Memory B cell (primary cell): ENCODE measurements around the gene GH1.
A peak's percentile ranks its signal among the peaks of the same experiment; 100 is the strongest.
"Not testable (repeated sequence)": the region's sequence is repeated elsewhere in the genome, so short reads cannot be mapped to it uniquely, and the experiment has no call there.

Experiments
- ATAC-seq: fragments of 150-1000 bp; cut with Tn5 transposase; 2 replicates; pipeline ENCODE4 v1.10.0; 2021; ENCODE audit warnings: low read depth, mild to moderate bottlenecking, moderate library complexity
- DNase-seq, 2 donors: peaks; one replicate each; pipeline ENCODE4 v3.0.0; 2022; ENCODE audit warnings: low spot score in 2 of 2
- H3K27ac Mint-ChIP-seq: one replicate; pipeline ENCODE4 v1.8.0; 2022; ENCODE audit warnings: mild to moderate bottlenecking, moderate library complexity, mixed read lengths
- H3K27me3 Mint-ChIP-seq: one replicate; pipeline ENCODE4 v1.8.0; 2022; ENCODE audit warnings: mixed read lengths
- H3K36me3 Mint-ChIP-seq: one replicate; pipeline ENCODE4 v1.8.0; 2022; ENCODE audit warnings: mild to moderate bottlenecking, mixed read lengths
- H3K4me1 Mint-ChIP-seq: one replicate; pipeline ENCODE4 v1.8.0; 2022; ENCODE audit warnings: mixed read lengths
- H3K4me3 Mint-ChIP-seq: one replicate; pipeline ENCODE4 v1.8.0; 2022; ENCODE audit warnings: mild to moderate bottlenecking, moderate library complexity, mixed read lengths
- H3K9me3 Mint-ChIP-seq: one replicate; pipeline ENCODE4 v1.8.0; 2022; ENCODE audit warnings: mixed read lengths

Gene GH1

DNA sequence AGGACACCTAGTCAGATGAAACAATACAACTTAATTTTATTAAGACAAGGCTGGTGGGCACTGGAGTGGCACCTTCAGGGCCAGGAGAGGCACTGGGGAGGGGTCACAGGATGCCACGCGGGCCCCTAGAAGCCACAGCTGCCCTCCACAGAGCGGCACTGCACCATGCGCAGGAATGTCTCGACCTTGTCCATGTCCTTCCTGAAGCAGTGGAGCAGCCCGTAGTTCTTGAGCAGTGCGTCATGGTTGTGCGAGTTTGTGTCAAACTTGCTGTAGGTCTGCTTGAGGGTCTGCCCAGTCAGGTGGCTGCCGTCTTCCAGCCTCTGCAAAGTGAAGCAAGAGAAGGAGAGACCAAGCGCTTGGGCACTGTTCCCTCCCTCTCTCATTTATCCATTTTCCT is 9.1 kb downstream of the GH1 start:
- not testable (repeated sequence) for H3K4me3 Mint-ChIP-seq, H3K4me1 Mint-ChIP-seq, H3K9me3 Mint-ChIP-seq, ATAC-seq, H3K27ac Mint-ChIP-seq, H3K36me3 Mint-ChIP-seq, DNase-seq, H3K27me3 Mint-ChIP-seq

DNA sequence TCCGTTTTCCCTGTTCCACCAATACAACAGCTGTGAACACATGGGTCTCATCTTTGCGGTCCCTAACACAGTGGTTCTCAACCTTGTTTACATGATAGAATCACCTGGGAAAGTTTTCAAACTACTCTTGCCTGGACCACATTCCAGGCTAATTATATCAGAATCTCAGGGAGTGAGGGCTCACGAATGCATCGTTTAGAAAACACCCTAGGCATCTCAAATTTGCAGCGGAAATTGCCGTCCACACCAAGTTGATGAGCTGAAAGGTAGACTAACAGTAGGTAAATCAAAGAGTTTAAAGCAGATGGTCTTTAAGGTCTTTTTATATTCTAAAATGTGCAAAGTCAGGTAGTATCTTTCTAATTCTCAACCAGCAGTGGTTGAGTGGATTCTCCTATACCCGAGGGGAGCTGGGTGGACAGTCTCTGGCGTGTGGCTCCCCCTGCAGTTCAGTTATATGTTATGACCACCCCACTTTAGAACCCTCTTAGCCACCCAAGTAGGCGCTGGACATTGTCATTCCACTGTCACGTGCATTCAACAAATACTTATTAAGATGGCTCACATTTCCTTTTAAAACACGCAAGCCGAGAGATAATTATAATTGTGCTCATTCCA is 11.4 kb downstream of the GH1 start:
- not testable (repeated sequence) for DNase-seq, H3K4me3 Mint-ChIP-seq, H3K27ac Mint-ChIP-seq, H3K9me3 Mint-ChIP-seq, H3K27me3 Mint-ChIP-seq, H3K36me3 Mint-ChIP-seq, H3K4me1 Mint-ChIP-seq
- peak; percentile 37 for ATAC-seq

DNA sequence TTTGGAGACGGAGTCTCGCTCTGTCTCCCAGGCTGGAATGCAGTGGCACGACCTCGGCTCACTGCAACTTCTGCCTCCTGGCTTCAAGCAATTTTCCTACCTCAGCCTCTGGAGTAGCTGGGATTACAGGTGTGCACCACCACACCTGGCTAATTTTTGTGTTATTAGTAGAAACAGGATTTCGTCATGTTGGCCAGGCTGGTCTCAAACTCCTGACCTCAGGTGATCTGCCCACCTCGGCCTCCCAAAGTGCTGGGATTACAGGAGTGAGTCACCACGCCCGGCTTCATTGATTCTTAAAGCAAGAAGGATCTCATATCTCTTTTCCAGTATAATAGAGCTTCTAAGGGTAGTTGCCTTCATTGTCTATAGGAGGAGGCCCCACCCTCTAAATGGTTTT is 13.8 kb downstream of the GH1 start:
- not testable (repeated sequence) for DNase-seq, H3K27me3 Mint-ChIP-seq, H3K4me1 Mint-ChIP-seq, H3K4me3 Mint-ChIP-seq, H3K27ac Mint-ChIP-seq, H3K9me3 Mint-ChIP-seq, H3K36me3 Mint-ChIP-seq, ATAC-seq

DNA sequence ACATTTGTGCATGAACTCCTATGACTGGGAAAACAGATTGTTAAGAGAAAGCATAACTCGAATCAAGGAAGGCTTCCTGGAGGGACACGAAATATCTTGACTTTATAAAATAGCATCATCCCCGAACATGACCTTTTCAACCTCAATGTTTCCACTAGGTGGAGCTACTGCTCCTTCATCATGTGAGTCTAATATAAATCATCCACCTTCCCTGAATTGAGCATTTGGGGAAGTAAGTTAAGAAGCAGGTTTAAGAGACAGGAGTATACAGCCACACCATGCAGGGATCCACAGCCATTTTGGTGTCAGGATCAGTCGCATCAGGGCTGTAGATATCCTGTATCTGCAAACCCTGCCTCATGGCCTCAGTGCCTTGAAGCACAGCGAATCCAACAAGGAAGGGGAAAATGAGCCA is 14.8 kb downstream of the GH1 start:
- not testable (repeated sequence) for H3K4me3 Mint-ChIP-seq, H3K27ac Mint-ChIP-seq, H3K9me3 Mint-ChIP-seq, H3K27me3 Mint-ChIP-seq, H3K36me3 Mint-ChIP-seq, H3K4me1 Mint-ChIP-seq
- peak in 1 of 2 donors; percentile 67 for DNase-seq
- ATAC-seq: peak; percentile 95

DNA sequence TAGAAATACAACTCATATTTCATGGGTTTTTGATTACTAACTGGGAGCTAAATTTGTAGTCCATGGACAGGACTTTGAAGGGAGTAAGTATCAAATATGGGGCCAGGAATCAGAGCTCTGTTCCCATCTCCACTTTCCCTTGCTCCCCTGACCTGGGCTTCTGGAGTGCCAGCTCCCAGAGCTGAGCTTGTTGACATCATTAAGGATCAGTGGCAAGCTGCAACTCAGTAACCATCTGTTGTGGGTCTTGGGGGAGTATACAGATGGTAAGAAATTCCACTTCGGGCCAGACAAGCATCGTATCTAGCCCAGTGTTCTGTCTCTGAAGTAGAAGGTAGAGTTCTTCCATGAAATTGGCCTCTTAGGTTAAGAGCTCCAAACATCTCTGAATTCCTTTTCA is 16.7 kb downstream of the GH1 start:
- not testable (repeated sequence) for DNase-seq, H3K27me3 Mint-ChIP-seq, H3K9me3 Mint-ChIP-seq, H3K4me3 Mint-ChIP-seq, ATAC-seq, H3K27ac Mint-ChIP-seq, H3K36me3 Mint-ChIP-seq, H3K4me1 Mint-ChIP-seq

DNA sequence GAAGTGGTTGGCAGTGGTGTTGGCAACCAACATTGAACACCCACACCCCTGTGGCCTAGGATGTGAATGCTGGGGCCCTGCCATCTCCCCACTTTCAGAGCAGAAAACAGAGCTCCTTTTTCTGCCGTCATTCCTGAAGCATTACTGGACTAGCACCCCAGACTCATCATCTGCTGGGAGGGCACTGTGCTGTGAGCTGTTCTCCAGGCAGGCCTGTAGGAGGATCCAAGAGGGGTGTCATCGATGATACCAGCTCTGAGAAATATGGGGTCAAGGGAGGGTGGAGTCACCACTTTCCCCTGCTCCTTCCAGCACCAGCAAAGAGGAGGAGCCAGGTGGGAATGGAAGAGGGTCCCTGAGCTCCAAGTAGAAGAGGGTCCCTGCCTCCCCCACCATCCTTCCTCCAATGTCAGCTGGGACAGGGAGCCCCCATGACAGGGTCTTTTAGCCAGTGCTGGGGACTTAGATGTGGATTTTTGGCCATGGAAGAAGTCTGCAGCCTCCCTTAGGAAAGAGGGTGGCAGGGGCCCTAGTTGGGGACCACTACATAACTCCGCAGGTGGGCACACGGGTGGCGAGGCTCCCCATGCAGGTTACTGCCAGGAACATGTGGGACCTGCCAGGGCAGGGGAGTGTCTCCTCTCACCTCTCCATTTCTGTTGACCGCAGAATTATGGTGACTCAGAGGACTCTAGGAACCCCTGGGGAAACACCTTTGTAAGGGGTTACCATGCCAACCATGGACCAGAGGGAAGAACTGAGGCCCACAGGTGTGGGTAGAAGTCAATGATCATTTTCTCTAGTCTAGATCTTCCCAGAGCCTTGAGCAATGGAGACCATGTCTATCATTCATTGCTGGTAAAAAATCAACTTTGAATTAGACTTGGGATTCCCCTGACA is 19.5 kb downstream of the GH1 start:
- not testable (repeated sequence) for H3K9me3 Mint-ChIP-seq, H3K27ac Mint-ChIP-seq, H3K4me3 Mint-ChIP-seq, H3K27me3 Mint-ChIP-seq, DNase-seq, H3K36me3 Mint-ChIP-seq, H3K4me1 Mint-ChIP-seq
- ATAC-seq: peak; percentile 18

DNA sequence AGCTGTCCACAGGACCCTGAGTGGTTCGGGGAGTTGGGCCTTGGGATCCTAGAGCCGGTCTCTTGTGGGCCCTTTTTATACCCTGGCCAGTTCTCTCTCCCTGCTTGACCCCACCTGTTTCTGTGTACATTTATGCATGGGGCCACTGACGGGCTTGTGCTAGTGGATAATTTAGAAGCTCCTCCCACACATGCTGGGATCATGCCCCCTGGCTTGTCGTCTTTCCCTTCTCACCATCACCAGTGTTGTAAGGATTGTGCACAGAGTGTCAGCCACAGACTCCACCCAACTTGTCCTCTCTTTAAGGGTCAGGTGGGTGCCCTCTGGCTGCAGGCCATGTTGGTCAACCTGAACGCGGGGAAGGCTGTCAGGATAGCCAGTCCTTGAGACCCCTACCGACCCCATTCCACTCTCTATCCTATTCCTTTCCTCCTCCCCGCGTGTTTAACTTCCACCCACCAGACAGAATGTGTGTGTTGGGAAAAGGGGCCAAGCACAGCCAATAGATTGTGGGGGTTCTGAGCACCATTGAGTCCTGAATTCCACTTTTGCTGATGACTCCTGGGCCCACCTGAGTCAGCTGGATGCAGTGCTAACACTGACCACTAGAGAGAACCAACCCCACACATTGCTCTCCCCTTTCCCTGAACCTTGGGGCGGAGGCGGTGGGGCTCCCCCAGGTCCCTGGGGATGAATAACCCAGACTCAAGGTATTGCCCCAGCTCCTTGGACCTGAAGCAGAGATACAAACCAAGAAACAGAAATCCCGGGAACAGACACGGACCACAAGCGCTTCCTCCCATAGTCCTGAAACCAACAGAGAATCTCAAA is 21.9 kb downstream of the GH1 start, which contains the start of gene CSH1:
TSS of gene CSH1 (minus strand) at position 51 of the 831 bp plus-strand sequence. CDS start 63 bp downstream, outside the sequence.
- not testable (repeated sequence) for H3K27ac Mint-ChIP-seq, H3K4me1 Mint-ChIP-seq, H3K27me3 Mint-ChIP-seq, H3K36me3 Mint-ChIP-seq, H3K9me3 Mint-ChIP-seq, H3K4me3 Mint-ChIP-seq, DNase-seq
- peak; percentile 67 for ATAC-seq

DNA sequence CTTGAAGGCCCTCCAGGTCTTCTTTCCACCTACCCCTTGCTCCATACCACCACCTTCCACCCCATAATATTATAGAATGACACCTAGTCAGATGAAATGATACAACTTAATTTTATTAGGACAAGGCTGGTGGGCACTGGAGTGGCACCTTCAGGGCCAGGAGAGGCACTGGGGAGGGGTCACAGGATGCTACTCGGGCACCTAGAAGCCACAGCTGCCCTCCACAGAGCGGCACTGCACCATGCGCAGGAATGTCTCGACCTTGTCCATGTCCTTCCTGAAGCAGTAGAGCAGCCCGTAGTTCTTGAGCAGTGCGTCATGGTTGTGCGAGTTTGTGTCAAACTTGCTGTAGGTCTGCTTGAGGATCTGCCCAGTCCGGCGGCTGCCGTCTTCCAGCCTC is 23.8 kb downstream of the GH1 start:
- H3K27me3 Mint-ChIP-seq, H3K9me3 Mint-ChIP-seq, H3K36me3 Mint-ChIP-seq, ATAC-seq, H3K27ac Mint-ChIP-seq, H3K4me3 Mint-ChIP-seq, DNase-seq, H3K4me1 Mint-ChIP-seq: not testable (repeated sequence)

DNA sequence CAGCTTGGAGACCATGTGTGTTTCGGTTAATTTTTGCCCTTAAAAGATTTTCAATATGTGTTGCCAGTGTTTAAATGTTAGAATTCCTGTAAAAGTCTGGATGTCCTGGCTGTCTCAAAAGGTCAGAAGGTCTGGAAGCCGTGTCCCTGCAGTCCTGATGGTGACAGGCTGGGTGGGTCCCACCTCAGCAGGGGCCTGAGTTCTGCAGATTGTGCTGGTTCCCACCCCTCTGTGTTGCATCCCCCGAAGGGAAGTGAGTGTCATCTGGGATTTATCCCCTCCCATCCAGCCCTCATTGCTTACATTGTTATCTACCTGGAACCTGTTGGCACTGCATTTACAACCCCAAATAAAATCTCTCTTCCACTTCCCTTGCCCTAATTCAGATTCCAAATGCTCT is 24.6 kb downstream of the GH1 start:
- not testable (repeated sequence) for H3K9me3 Mint-ChIP-seq, H3K4me3 Mint-ChIP-seq, ATAC-seq, H3K27ac Mint-ChIP-seq, H3K36me3 Mint-ChIP-seq, DNase-seq, H3K27me3 Mint-ChIP-seq, H3K4me1 Mint-ChIP-seq

DNA sequence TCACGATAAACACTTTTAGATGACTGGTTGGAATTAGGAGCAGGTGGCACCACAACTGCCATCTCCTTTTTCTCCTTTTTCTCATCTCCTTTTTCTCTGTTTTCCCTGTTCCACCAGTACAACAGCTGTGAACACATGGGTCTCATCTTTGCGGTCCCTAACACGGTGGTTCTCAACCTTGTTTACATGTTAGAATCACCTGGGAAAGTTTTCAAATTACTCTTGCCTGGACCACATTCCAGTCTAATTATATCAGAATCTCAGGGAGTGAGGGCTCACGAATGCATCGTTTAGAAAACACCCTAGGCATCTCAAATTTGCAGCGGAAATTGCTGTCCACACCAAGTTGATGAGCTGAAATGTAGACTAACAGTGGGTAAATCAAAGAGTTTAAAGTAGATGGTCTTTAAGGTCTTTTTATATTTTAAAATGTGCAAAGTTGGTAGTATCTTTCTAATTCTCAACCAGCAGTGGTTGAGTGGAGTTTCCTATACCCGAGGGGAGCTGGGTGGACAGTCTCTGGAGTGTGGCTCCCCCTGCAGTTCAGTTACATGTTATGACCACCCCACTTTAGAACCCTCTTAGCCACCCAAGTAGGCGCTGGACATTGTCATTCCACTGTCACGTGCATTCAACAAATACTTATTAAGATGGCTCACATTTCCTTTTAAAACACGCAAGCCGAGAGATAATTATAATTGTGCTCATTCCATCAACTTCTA is 26.2 kb downstream of the GH1 start:
- ATAC-seq, H3K4me3 Mint-ChIP-seq, H3K4me1 Mint-ChIP-seq, H3K36me3 Mint-ChIP-seq, H3K9me3 Mint-ChIP-seq, H3K27ac Mint-ChIP-seq, DNase-seq, H3K27me3 Mint-ChIP-seq: not testable (repeated sequence)

DNA sequence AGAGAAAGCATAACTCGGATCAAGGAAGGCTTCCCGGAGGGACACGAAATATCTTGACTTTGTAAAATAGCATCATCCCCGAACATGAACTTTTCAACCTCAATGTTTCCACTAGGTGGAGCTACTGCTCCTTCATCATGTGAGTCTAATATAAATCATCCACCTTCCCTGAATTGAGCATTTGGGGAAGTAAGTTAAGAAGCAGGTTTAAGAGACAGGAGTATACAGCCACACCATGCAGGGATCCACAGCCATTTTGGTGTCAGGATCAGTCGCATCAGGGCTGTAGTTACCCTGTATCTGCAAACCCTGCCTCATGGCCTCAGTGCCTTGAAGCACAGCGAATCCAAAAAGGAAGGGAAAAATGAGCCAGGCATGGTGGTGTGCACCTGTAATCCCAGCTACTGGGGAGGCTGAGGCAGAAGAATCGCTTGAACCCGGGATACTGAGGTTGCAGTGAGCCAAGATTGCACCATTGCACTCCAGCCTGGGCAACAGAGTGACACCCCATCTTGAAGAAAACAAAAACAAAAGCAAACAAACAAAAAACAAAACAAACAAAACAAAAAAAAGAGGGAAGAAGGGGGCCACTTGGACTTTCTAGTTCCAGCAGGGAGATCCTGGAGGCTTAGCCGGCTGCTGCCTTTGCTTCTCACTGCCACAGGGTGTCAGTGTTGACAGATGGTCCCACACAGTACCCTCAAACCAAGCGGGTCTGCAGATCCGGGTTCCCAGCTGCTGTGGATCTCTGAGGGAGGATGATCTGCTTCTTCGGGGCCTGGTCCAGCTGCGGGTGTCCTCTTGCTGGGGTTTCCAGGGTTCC is 29.4 kb downstream of the GH1 start:
- H3K27me3 Mint-ChIP-seq, H3K4me1 Mint-ChIP-seq, H3K36me3 Mint-ChIP-seq, DNase-seq, H3K9me3 Mint-ChIP-seq, H3K27ac Mint-ChIP-seq: not testable (repeated sequence)
- H3K4me3 Mint-ChIP-seq: peak overlapping the region; percentile 51
- ATAC-seq: peak; percentile 90

DNA sequence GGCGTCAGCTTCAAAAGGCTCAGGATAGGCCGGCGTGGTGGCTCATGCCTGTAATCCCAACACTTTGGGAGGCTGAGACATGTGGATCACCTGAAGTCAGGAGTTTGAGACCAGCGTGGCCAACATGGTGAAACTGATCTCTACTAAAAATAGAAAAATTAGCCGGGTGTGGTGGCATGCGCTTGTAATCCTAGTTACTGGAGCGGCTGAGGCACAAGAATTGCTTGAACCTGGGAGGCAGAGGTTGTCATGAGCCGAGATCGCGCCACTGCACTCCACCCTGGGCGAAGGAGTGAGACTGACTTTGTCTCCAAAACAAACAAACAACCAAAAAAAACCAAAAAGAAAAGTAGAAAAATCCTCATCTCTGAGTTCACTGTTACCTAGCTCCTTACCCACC is 33.5 kb downstream of the GH1 start:
- not testable (repeated sequence) for DNase-seq, H3K27ac Mint-ChIP-seq, H3K4me1 Mint-ChIP-seq, H3K36me3 Mint-ChIP-seq, H3K27me3 Mint-ChIP-seq, H3K9me3 Mint-ChIP-seq, ATAC-seq, H3K4me3 Mint-ChIP-seq

DNA sequence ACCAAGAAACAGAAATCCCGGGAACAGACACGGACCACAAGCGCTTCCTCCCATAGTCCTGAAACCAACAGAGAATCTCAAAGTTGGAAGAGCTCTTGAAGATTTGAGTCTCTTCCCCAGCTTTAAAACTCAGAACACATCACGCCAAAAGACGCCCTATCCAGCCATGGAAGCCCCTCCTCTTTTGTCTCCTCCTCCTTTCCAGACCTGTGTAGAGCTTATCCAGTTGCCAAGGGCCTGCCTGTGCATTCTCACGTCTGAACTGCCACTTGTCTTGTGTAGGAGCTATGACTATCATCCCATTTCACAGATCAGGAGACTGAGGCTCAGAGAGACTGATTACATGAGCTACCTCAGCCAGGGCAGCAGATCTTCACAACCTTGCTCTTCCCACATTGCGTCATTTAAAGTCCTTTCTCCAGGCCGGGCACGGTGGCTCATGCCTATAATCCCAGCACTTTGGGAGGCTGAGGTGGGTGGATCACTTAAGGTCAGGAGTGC is 36.0 kb downstream of the GH1 start:
- ATAC-seq, H3K27ac Mint-ChIP-seq, H3K9me3 Mint-ChIP-seq, H3K36me3 Mint-ChIP-seq, H3K27me3 Mint-ChIP-seq, DNase-seq, H3K4me3 Mint-ChIP-seq: not testable (repeated sequence)
- peaks cover 14% of the 10 kb centered on the region for H3K4me1 Mint-ChIP-seq
